MCF 10A (cell line): ENCODE measurements around the gene MYLK2. TPM values are rescaled to one million over a fixed set of nuclear protein-coding genes. Genes with fewer than 3 reads are reported as not detected.

Experiments used
- BruUV-seq: library from RNA; stranded (reverse); fragments of 400-500 nt; replicated peaks from 2 replicates; lab custom pipeline; 2021; lab: Mats Ljungman, UMichigan
- CTCF ChIA-PET: fragments of 300-600 bp; sonication (Branson Sonifier 250); formaldehyde crosslinking; extraction: SDS; loops from one replicate; lab custom pipeline; 2021; ENCODE audit warnings: antibody characterized with exemption, inconsistent platforms; lab: Yijun Ruan, JAX
- POLR2A ChIA-PET: fragments of 300-600, 350-650 bp; sonication (Branson Sonifier 250); formaldehyde crosslinking; extraction: SDS; loops from one replicate; lab custom pipeline; 2020; ENCODE audit warnings: antibody characterized with exemption, inconsistent platforms; lab: Yijun Ruan, JAX
- DNase-seq: peaks from one replicate; pipeline ENCODE4 v3.0.0-alpha.2; 2018; ENCODE audit not compliant: unreplicated experiment
- H3K27ac Mint-ChIP-seq: one replicate; pipeline ENCODE4 v1.8.0; 2022; ENCODE audit warnings: mild to moderate bottlenecking, low read depth, mixed read lengths; ENCODE audit not compliant: unreplicated experiment
- H3K27me3 Mint-ChIP-seq: one replicate; pipeline ENCODE4 v1.8.0; 2022; ENCODE audit warnings: mixed read lengths; ENCODE audit not compliant: insufficient read depth, unreplicated experiment
- H3K36me3 Mint-ChIP-seq: one replicate; pipeline ENCODE4 v1.8.0; 2022; ENCODE audit warnings: mild to moderate bottlenecking, moderate library complexity, mixed read lengths; ENCODE audit not compliant: insufficient read depth, unreplicated experiment
- H3K4me1 Mint-ChIP-seq: one replicate; pipeline ENCODE4 v1.8.0; 2022; ENCODE audit warnings: mixed read lengths; ENCODE audit not compliant: insufficient read depth, unreplicated experiment
- H3K4me3 Mint-ChIP-seq: one replicate; pipeline ENCODE4 v1.8.0; 2022; ENCODE audit warnings: mild to moderate bottlenecking, moderate library complexity, mixed read lengths; ENCODE audit not compliant: unreplicated experiment
- H3K9me3 Mint-ChIP-seq: one replicate; pipeline ENCODE4 v1.8.0; 2022; ENCODE audit warnings: mixed read lengths; ENCODE audit not compliant: unreplicated experiment
- intact Hi-C: fragments of 100-400 bp; cut with micrococcal nuclease; formaldehyde crosslinking; loops from 2 replicates; pipeline ENCODE4 v1.14.1; 2022
- total RNA-seq: library from RNA; stranded (reverse); gene quantifications from 2 replicates; pipeline ENCODE4 v1.2.3, GENCODE V29; 2022
- TF ChIP-seq, protein P1 (sequence below): fragments of 200-600 bp; IDR thresholded peaks from one replicate; pipeline ENCODE4 v1.8.0; 2022; ENCODE audit warnings: antibody characterized with exemption, mild to moderate bottlenecking; ENCODE audit not compliant: unreplicated experiment

Gene MYLK2
- total RNA-seq, 1 experiment from 2014 or later: 0.14 TPM

DNA sequence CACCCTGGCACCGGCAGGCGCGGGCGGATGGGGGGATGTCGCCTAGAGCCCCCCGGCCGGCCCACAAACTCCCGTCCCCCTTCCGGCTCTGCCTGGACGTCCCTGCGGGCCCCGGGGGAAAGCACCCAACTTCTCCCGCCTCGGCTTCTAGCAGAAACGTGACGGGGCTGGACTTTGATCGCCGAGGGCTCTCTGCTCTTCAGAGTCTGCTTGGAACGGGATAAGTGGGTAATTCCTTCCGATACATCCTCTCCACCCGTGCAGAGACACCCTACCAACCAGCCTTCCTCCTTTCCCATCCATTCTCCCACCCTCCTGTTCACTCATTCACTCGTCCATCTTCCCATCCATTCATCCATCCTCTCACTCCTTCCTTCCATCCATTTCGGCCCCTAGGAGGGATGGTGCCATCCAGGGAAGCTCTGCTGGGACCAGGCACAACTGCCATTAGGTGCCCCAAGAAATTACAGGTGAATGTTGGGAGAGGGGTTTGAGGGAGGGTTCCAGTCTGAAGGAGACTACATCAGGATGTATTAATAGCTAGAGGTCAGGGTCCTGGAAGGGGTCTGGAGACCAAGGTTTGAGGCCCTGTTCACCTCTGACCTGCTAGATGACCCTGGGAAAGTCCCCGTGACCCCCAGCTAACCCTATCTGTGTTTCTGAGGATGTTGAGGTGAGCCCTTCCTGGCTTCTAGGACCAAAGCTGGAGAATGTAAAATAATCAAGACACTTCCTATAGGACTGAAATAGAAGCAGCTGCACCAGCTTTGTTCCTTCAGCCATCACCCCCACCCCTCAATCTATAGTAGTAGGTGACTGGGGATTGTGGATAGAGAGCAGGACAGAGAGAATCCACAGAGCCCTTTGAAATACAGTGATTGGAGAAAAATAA lies 51.8 kb downstream of the MYLK2 start:
- Mint-ChIP-seq H3K4me1 (peaks cover 7% of the 10 kb centered on the region), H3K4me3 (peak overlapping the region; percentile 52), H3K9me3 (no peaks in the 10 kb centered on the region), H3K27ac (no peak overlapping the region), H3K36me3 (no peaks in the 10 kb centered on the region), H3K27me3 (peaks cover 75% of the 10 kb centered on the region)
- ChIA-PET POLR2A (interaction anchor here (0.6 to 1.0 kb wide), 2 partner anchors 19 to 82 kb away, joined by 3 to 5 read pairs; no protein-coding TSS in a partner anchor), CTCF (interaction anchor here (0.6 to 4.4 kb wide), 14 partner anchors 16 to 244 kb away, joined by 3 to 47 read pairs (median 5); partner anchors contain the start of gene PDRG1)
- TF ChIP-seq, protein P1, sequence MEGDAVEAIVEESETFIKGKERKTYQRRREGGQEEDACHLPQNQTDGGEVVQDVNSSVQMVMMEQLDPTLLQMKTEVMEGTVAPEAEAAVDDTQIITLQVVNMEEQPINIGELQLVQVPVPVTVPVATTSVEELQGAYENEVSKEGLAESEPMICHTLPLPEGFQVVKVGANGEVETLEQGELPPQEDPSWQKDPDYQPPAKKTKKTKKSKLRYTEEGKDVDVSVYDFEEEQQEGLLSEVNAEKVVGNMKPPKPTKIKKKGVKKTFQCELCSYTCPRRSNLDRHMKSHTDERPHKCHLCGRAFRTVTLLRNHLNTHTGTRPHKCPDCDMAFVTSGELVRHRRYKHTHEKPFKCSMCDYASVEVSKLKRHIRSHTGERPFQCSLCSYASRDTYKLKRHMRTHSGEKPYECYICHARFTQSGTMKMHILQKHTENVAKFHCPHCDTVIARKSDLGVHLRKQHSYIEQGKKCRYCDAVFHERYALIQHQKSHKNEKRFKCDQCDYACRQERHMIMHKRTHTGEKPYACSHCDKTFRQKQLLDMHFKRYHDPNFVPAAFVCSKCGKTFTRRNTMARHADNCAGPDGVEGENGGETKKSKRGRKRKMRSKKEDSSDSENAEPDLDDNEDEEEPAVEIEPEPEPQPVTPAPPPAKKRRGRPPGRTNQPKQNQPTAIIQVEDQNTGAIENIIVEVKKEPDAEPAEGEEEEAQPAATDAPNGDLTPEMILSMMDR: no peak
- no peak for DNase-seq
- intact Hi-C loops: no loop called here
- BruUV-seq: no TSS peak

DNA sequence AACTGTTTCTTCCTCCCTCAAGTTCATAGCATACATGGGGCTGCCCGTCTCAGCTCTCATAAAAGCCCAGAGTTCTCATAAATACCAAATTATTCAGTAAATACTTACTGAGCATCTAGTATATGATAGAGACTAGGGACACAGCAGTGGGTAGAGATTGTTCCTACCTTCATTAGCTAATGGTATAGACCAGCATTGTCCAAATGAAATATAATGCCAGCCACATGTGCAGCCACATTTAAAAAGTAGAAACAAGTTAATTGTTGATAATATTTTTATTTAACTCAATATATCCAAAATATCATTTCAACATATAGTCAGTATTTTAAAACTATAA lies 52.4 kb downstream of the MYLK2 start:
- CTCF ChIA-PET: interaction anchor here (0.6 to 3.3 kb wide), 13 partner anchors 17 to 650 kb away, joined by 3 to 18 read pairs (median 3); partner anchors contain the start of gene PDRG1
- H3K4me1 Mint-ChIP-seq: peaks cover 7% of the 10 kb centered on the region
- H3K9me3 Mint-ChIP-seq: no peaks in the 10 kb centered on the region
- POLR2A ChIA-PET: interaction anchor here (0.6 kb wide), 1 partner anchor 19 kb away, joined by 3 read pairs; no protein-coding TSS in a partner anchor
- peaks cover 75% of the 10 kb centered on the region for H3K27me3 Mint-ChIP-seq
- intact Hi-C loops: no loop called here
- BruUV-seq: no TSS peak
- TF ChIP-seq, protein P1: no peak
- H3K4me3 Mint-ChIP-seq: no peak overlapping the region
- no peaks in the 10 kb centered on the region for H3K36me3 Mint-ChIP-seq
- DNase-seq: no peak
- H3K27ac Mint-ChIP-seq: no peak overlapping the region

DNA sequence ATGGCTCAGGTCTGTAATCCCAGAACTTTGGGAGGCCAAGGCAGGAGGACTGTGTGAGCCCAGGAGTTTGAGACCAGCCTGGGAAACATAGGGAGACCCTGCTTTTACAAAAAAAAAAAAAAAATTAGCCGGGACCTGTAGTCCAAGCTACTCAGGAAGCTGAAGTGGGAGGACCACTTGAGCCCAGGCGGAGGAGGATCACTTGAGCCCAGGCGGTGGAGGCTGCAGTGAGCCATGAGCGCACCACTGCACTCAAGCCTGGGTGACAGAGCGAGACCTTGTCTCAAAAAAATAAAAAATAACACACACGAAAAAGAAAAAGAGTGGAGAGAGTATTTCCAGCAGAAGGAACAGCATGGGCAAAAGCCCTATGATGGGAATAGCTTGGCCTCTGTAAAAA lies 53.2 kb downstream of the MYLK2 start:
- ChIA-PET POLR2A (interaction anchor here (0.6 kb wide), 1 partner anchor 87 kb away, joined by 3 read pairs; no protein-coding TSS in a partner anchor), CTCF (interaction anchor here (0.6 to 3.3 kb wide), 14 partner anchors 9 to 649 kb away, joined by 3 to 18 read pairs (median 3); partner anchors contain the start of gene PDRG1)
- no peaks in the 10 kb centered on the region for H3K9me3 Mint-ChIP-seq
- H3K4me1 Mint-ChIP-seq: peaks cover 7% of the 10 kb centered on the region
- BruUV-seq: no TSS peak
- H3K36me3 Mint-ChIP-seq: no peaks in the 10 kb centered on the region
- intact Hi-C loops: no loop called here
- no peak overlapping the region for H3K27ac Mint-ChIP-seq
- TF ChIP-seq, protein P1: no peak
- H3K4me3 Mint-ChIP-seq: no peak overlapping the region
- H3K27me3 Mint-ChIP-seq: peaks cover 68% of the 10 kb centered on the region
- DNase-seq: no peak

DNA sequence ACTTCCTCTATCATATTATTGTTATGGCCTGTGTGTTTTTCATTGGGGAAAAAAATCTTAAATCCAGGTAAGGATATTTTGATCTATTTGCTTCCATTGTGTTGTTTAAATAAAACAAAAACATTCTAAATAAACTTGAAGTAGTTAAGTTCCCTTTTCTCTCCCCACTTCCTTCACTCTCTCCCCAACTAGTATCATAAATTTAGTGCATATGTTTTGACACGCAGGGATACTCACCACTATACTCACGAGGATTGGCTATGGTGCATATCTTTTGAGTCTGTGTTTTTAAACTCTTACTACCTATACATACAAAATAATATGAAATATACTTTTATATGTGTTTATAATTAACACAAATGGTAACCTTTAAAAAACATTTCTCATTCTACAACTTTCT lies 56.5 kb downstream of the MYLK2 start:
- Mint-ChIP-seq H3K4me1 (no peaks in the 10 kb centered on the region), H3K4me3 (no peak overlapping the region), H3K27ac (no peak overlapping the region), H3K9me3 (no peaks in the 10 kb centered on the region), H3K27me3 (peaks cover 46% of the 10 kb centered on the region), H3K36me3 (no peaks in the 10 kb centered on the region)
- ChIA-PET POLR2A (no interaction called here), CTCF (interaction anchor here (0.7 to 1.0 kb wide), 2 partner anchors 12 to 73 kb away, joined by 3 to 5 read pairs; no protein-coding TSS in a partner anchor)
- no TSS peak for BruUV-seq
- intact Hi-C loops: no loop called here
- no peak for DNase-seq
- TF ChIP-seq, protein P1: no peak
